Measurements from ENCODE around the gene SETDB1. TPM values are rescaled to one million over a fixed set of nuclear protein-coding genes. Genes with fewer than 3 reads are reported as not detected.

Gene SETDB1
- total and polyA plus RNA-seq, 2 of the 8 experiments (the other 6 are each of a cell fraction or from before 2014, with no cell fraction given) = 27.5 to 48.8 TPM

DNA sequence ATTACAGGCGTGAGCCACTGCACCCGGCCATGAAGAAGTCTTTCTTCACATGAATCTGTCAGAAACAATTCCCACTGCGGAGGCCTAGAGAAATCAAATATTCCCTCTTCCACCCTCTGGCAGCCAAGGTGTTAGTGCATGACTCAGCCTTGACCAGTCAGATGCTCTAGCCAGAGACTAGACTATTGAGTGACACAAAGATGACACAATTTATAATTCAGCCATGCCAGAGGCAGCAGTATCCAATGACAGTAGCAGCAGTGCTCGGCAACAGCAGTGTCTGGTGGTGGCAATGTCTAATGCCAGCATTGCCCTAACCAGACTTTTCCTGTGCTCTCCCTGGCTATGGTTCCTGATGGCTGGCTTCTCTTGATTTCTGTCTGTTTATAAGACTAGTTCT lies 30.5 kb upstream of the SETDB1 start:
- H3K23ac ChIP-seq (ENCODE audit: insufficient read length) = no peak overlapping the region
- no peaks in the 10 kb centered on the region for H3K4me1 ChIP-seq (replicated peaks in 1 of 4; ENCODE audit: control insufficient read depth in 3 of 4, insufficient read depth in 4 of 4, low read length in 3 of 4)
- CTCF ChIA-PET (ENCODE audit: partially characterized antibody) = interaction anchor here (0.7 to 1.2 kb wide), 3 partner anchors 14 to 394 kb away, joined by 3 to 4 read pairs (median 3); no protein-coding TSS in a partner anchor
- 88% methylated on average over 4 of the region's 4 CpGs; no CpG with 5 or more reads in 1 of the 2 experiments for WGBS, 2 experiments (ENCODE audit: extremely low coverage in 1 of 2, insufficient coverage in 1 of 2, insufficient read length in 1 of 2, insufficient replicate concordance in 2 of 2, low coverage in 1 of 2, low lambda C conversion rate in 2 of 2, missing lambda C conversion rate in 1 of 2)
- DNase-seq (ENCODE audit: low read depth in 1 of 2, low spot score in 2 of 2) (no peak), FAIRE-seq (no peak)
- no peak overlapping the region for H3K18ac ChIP-seq (ENCODE audit: extremely low read depth, low read length)
- no peak overlapping the region for H2BK5ac ChIP-seq (ENCODE audit: low read depth, low read length)
- H3K14ac ChIP-seq (ENCODE audit: insufficient read length) = no peak overlapping the region
- no peak overlapping the region for H4K8ac ChIP-seq (ENCODE audit: extremely low read depth, insufficient read depth, low read length)
- no peaks in the 10 kb centered on the region for H3K9me3 ChIP-seq (ENCODE audit: insufficient read depth in 2 of 2, low read depth in 1 of 2, low read length in 1 of 2)
- H2AK5ac ChIP-seq (ENCODE audit: low read depth, low read length) = no peak overlapping the region
- H3K27me3 ChIP-seq (replicated peaks in 1 of 4; ENCODE audit: control insufficient read depth in 3 of 4, extremely low read depth in 1 of 4, insufficient read depth in 3 of 4, low read length in 3 of 4) = no peaks in the 10 kb centered on the region
- no peak overlapping the region for H3K4me3 ChIP-seq (ENCODE audit: extremely low read depth in 1 of 4, insufficient read depth in 2 of 4, low read depth in 3 of 4, low read length in 4 of 4)
- no peak overlapping the region for H4K91ac ChIP-seq (replicated peaks; ENCODE audit: insufficient read length, low read length)
- H3K9ac ChIP-seq (replicated peaks in 1 of 4; ENCODE audit: extremely low read depth in 1 of 4, low read depth in 3 of 4, low read length in 3 of 4) = no peak overlapping the region
- no peaks in the 10 kb centered on the region for H3K79me1 ChIP-seq (ENCODE audit: low read depth, low read length)
- H3K56ac ChIP-seq (replicated peaks; ENCODE audit: insufficient read length, low read depth, low read length) = no peak overlapping the region
- H4K5ac ChIP-seq (ENCODE audit: insufficient read length, low read depth, low read length) = no peak overlapping the region
- no peak overlapping the region for H2BK20ac ChIP-seq (ENCODE audit: low read length)
- H2BK120ac ChIP-seq (replicated peaks; ENCODE audit: low read depth, low read length) = no peak overlapping the region
- H3K4me2 ChIP-seq (ENCODE audit: insufficient read depth in 1 of 2, low read depth in 2 of 2, low read length in 2 of 2) = no peak overlapping the region
- H4K20me1 ChIP-seq (replicated peaks in 1 of 2; ENCODE audit: control insufficient read depth in 1 of 2, insufficient read depth in 2 of 2, low read length in 2 of 2) = no peaks in the 10 kb centered on the region
- H3K36me3 ChIP-seq (ENCODE audit: control insufficient read depth in 2 of 4, insufficient read depth in 4 of 4, low read length in 3 of 4) = no peaks in the 10 kb centered on the region
- H3K4ac ChIP-seq (replicated peaks; ENCODE audit: insufficient read length, low read depth, low read length) = no peak overlapping the region
- H2BK15ac ChIP-seq (ENCODE audit: low read length) = no peak overlapping the region
- H3K23me2 ChIP-seq (ENCODE audit: low read depth, low read length) = no peaks in the 10 kb centered on the region
- H2AFZ ChIP-seq (ENCODE audit: low read length) = no peak overlapping the region
- H3K27ac ChIP-seq (ENCODE audit: low read depth, low read length) = no peak overlapping the region
- POLR2A ChIA-PET (ENCODE audit: partially characterized antibody) = no interaction called here
- H3K79me2 ChIP-seq (ENCODE audit: control insufficient read depth in 1 of 2, insufficient read depth in 2 of 2, low read length in 2 of 2) = no peaks in the 10 kb centered on the region
- no peak overlapping the region for H2BK12ac ChIP-seq (ENCODE audit: low read depth, low read length)
- TF ChIP-seq, protein P1, sequence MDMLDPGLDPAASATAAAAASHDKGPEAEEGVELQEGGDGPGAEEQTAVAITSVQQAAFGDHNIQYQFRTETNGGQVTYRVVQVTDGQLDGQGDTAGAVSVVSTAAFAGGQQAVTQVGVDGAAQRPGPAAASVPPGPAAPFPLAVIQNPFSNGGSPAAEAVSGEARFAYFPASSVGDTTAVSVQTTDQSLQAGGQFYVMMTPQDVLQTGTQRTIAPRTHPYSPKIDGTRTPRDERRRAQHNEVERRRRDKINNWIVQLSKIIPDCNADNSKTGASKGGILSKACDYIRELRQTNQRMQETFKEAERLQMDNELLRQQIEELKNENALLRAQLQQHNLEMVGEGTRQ (IDR thresholded peaks at IDR 0.05; ENCODE audit: low read length) = no peak
- TF ChIP-seq, protein P2, sequence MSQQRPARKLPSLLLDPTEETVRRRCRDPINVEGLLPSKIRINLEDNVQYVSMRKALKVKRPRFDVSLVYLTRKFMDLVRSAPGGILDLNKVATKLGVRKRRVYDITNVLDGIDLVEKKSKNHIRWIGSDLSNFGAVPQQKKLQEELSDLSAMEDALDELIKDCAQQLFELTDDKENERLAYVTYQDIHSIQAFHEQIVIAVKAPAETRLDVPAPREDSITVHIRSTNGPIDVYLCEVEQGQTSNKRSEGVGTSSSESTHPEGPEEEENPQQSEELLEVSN (IDR thresholded peaks at IDR 0.05) = no peak
- no peak for TF ChIP-seq KDM4A (IDR thresholded peaks at IDR 0.05; ENCODE audit: low read depth, low read length, severe bottlenecking)
- TF ChIP-seq TAF7 (optimal IDR thresholded peaks at IDR 0.05; ENCODE audit: borderline replicate concordance, low read depth, low read length) = no peak
- no peak for TF ChIP-seq MAFK (IDR thresholded peaks at IDR 0.05; ENCODE audit: low read depth, low read length)
- no peak for TF ChIP-seq SP2 (IDR thresholded peaks at IDR 0.05; ENCODE audit: low read length)
- no peak for TF ChIP-seq PHF8 (conservative IDR thresholded peaks at IDR 0.05; ENCODE audit: low read depth, low read length)
- TF ChIP-seq GABPA (IDR thresholded peaks at IDR 0.05; ENCODE audit: borderline replicate concordance, insufficient read depth, low read length) = no peak
- TF ChIP-seq RNF2 (IDR thresholded peaks at IDR 0.05; ENCODE audit: borderline replicate concordance, low read depth, low read length, missing control alignments, poor library complexity, severe bottlenecking) = no peak
- no peak for TF ChIP-seq RFX5 (IDR thresholded peaks at IDR 0.05; ENCODE audit: borderline replicate concordance, low read depth, low read length)
- TF ChIP-seq POLR2AphosphoS5 (IDR thresholded peaks at IDR 0.05; ENCODE audit: low read depth, low read length) = no peak

Data from H1 (cell line).